GM18951 (cell line): ENCODE data around the gene PLEKHA6.

Experiments used
- POLR2A ChIP-seq: IDR thresholded peaks from 4 replicates; pipeline ENCODE4 v1.6.1; 2011; ENCODE audit warnings: mild to moderate bottlenecking; ENCODE audit not compliant: insufficient read length, insufficient read depth; ENCODE audit errors: extremely low read depth
- in situ Hi-C: fragments of 300-500 bp; cut with MboI; formaldehyde crosslinking; loops from one replicate; pipeline ENCODE4 v1.12.0; 2022; ENCODE audit warnings: low sequenced_read_pairs, mixed read lengths, inconsistent platforms; ENCODE audit not compliant: unreplicated experiment

PLEKHA6 gene, protein sequence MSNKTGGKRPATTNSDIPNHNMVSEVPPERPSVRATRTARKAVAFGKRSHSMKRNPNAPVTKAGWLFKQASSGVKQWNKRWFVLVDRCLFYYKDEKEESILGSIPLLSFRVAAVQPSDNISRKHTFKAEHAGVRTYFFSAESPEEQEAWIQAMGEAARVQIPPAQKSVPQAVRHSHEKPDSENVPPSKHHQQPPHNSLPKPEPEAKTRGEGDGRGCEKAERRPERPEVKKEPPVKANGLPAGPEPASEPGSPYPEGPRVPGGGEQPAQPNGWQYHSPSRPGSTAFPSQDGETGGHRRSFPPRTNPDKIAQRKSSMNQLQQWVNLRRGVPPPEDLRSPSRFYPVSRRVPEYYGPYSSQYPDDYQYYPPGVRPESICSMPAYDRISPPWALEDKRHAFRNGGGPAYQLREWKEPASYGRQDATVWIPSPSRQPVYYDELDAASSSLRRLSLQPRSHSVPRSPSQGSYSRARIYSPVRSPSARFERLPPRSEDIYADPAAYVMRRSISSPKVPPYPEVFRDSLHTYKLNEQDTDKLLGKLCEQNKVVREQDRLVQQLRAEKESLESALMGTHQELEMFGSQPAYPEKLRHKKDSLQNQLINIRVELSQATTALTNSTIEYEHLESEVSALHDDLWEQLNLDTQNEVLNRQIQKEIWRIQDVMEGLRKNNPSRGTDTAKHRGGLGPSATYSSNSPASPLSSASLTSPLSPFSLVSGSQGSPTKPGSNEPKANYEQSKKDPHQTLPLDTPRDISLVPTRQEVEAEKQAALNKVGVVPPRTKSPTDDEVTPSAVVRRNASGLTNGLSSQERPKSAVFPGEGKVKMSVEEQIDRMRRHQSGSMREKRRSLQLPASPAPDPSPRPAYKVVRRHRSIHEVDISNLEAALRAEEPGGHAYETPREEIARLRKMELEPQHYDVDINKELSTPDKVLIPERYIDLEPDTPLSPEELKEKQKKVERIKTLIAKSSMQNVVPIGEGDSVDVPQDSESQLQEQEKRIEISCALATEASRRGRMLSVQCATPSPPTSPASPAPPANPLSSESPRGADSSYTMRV

DNA sequence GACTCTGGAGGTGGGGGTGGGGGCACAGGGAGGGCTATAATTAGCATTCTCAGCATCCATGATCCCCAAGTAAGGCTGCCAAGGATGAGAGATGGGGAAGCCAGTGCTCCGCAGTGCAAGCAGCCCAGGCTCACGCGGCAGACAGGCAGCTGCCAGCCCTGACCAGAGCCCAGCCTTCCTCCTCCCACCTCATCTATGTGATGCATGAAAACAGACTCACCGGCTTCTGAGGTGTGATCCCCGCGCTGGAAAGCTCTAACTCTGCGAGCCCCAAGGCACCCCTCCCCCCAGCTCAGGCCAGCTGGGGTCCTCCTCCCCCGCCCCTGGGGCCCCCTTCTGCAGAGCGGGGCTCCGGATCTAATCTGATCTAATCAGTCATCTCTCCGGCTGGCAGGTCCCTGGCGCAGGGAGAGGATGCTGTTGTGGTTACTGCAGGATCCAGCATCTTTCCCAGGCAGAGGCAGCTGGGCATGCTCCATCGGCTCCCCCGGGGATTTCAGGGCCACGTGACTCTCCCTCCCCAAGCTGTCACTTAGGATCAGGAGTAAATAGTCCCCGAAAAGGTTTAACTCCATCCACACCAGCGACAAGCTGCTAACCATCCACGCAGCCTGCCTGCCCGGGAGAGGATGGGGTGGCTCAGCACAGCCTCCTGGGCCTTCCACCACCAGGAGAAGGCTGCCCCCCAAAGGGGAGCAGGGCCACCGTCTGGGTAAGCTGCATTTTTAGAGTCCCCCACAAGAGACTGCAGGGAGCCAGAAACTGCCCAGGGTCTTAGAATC is at the start of gene PLEKHA6:
Gene PLEKHA6 (minus strand): TSS at position 456 of the 782 bp plus-strand sequence. CDS start 86,202 bp downstream, outside the sequence.
- in situ Hi-C loops: loop anchor here (25.0 kb wide), 1 partner anchor 497 kb away; the partner anchor contains the start of gene SNRPE
- TF ChIP-seq POLR2A: no peak

DNA sequence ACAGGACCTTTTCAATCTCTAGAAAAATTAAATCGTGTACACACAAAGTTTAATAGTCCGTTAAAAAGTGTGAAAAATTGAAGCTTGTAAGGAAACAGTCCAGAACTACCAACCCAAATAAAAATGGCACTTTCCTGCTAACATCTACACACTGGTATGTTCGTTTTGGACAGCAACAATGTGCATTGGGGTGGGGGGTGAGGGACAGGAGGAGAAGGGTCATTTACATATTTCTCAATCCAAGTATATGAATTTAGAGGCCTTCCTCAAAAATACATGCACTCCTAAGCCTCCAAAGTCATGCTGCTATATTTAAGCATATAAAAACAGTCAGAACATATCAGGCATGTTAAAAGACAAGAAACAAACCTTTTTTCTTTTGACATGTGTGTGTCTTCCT is 49.4 kb upstream of the PLEKHA6 start:
- no peak for TF ChIP-seq POLR2A
- in situ Hi-C loops: no loop called here

DNA sequence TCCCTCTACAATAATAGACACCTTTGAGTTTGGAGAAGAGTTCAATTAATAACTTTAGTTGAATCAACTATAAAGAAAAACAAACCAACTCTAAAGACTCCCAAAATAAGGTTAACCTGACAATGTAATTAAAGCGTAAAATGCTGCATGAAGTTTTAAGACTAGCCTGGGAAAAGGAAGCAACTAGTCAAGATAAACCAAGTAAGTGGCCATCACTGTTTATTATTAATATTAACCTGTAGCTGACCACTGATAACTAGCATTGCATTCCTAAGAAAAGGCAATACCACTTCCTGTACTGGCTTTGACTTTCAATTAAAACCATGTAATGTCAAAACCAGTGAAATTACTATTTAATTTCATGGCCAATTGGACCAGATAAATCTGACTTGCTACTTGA is 48.9 kb upstream of the PLEKHA6 start:
- in situ Hi-C loops: no loop called here
- TF ChIP-seq POLR2A: no peak

DNA sequence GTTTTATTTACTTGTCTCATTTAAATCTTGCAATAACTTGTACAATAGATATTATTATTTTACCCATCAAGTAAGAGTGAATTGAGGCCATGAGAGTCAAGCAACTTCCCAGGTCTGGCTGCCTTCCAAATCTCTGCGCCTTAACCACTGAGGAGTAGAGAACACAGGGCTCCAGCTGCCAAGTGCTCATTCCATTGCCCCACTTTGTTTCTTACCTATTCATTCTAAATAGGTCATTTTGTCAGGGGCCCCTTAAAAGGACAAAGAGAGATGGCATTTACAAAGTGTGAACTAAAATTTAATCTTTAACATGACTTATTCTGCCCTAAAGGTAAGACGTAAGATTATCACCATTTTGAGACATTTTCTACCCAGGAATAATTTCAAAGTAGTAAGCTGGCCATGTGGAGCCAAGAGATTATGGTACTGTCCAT is 48.4 kb upstream of the PLEKHA6 start:
- no peak for TF ChIP-seq POLR2A
- in situ Hi-C loops: no loop called here

DNA sequence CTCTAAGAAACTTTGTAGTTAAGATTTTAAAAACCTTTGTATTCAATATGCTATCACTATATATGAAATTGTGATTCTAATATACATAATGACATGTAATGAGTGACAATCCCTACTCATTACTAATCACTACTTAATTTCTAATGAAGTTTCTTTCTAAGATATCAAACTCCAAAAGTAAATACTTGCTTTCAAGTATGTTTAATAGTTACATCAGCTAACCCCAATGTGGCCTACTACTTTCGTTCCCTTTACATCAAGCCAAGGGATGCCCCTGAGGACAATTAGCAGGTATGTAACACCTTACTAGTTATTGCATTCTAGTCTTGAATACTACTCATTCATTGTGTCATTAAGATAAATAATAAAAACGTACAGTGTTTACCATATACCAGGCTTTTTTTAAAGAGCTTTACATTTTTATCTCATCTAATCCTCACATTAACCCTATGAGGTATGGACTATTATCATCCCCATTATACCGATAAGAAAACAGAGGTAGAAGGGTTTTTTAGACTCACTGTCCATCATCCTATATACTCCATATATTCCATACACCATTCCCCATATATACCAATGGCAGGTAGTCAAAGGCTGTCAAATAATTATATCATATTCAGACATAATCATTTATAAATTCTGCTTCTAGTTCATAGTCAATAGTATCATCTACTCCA is 47.7 kb upstream of the PLEKHA6 start:
- in situ Hi-C loops: no loop called here
- no peak for TF ChIP-seq POLR2A

DNA sequence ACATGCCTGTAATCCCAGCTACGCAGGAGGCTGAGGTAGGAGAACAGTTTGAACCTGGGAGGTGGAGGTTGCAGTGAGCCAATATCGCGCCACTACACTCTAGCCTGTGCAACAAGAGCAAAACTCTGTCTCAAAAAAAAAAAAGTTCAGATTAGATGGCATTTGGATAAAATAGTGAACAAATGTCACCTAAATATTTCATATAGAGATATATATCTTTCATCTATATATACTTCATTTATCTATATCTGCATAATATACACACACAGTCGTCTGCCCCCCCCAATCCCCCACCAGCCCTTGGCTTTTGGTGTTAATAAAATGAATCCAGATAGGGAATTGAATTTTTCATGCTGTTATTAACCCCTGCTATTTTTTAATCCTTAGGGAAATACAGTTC is 46.9 kb upstream of the PLEKHA6 start:
- in situ Hi-C loops: no loop called here
- TF ChIP-seq POLR2A: no peak

DNA sequence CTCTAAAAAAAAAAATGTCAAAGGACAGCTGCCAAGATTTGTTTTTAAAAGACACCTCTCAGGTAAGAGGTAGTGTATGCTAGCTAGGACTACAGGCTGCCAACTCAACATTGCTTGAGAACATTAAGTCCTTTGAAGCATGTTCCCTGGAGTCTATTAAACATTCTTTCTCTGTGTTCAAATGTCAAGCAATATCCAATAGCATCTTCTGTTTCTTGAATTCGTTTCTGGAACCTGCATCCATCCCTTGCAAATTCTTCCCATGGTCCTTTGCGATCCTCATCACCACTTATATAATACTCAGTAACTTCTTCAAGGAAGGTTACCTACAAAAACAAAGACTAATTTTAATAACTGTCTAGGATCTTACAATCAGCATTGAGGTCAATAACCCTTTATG is 46.3 kb upstream of the PLEKHA6 start:
- in situ Hi-C loops: no loop called here
- no peak for TF ChIP-seq POLR2A

DNA sequence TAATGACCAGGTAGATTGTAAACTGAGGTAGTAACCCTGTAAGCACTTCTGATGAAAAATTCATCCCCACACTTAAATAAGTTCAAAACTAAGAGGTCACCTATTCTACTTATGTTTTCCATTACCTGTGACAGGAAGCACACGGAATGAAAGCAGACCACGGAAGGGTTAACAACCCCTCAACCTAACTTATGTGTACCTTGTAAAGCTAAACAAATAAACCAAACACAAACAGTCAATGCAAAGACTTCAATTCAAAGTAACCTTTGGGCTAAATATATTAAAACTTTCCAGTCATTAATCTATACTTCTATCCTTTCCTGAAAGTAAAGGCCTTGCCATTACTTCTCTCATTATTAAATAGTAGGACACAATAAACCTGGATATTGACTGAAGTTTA is 44.9 kb upstream of the PLEKHA6 start:
- TF ChIP-seq POLR2A: no peak
- in situ Hi-C loops: no loop called here

DNA sequence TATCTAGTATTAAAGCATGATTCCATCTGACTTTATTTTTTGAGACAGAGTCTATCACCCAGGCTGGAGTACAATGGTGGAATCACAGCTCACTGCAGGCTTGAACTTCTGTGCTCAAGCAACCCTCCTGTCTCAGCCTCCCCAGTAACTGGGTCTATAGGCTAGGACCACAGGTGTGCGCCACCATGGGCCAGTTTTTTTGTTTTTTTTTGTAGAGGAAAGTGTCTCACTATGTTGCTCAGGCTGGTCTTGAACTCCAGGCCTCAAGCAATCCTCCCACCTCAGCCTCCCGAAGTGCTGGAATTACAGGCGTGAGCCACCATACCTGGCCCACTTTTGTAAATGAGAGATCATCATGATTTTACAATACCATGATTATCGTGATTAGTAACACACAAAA is 42.7 kb upstream of the PLEKHA6 start:
- no peak for TF ChIP-seq POLR2A
- in situ Hi-C loops: no loop called here

DNA sequence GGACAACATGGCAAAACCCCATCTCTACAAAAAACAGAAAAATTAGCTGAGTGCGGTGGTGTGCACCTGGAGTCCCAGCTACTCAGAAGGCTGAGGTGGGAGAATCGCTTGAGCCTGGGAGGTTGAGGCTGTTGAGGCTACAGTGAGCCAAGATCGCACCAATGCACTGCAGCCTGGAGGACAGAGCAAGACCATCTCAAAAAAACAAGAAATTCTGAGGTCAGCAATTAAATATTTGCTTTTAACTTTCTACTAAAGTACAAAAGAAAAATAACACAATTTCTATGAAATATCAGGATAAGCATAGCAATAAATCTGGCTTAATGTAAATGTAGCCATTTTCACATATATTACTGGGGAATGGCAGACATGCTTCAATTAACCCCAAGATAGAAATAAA is 42.0 kb upstream of the PLEKHA6 start:
- no peak for TF ChIP-seq POLR2A
- in situ Hi-C loops: no loop called here

DNA sequence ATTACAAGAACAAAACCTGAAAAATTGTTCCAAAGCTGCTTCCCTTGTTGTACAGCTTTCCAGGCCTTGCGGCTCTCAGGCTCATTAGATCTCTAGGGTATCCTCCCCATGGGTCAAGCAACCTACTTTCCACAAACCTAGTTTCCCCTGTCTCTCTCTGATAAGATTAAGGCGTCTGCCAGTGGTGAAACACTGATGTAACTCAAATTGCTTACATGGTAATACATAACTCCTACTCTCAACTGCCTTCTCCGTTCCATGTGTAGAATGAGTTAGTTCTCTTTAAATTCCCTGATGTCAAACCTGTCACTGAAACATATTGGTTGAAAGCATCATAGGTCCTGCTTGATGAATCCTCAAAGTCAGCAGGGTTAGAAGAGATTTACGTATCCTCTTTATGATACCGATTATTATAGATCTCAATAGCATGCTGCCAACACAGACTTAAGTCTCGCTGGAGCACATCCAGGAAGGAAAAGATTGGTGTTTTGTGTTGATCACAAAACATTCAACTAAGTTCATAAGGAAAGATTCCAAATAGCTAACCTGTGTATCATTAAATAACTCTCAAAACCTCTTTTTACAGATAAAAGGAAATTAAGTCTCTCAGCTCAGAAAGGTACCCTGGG is 41.3 kb upstream of the PLEKHA6 start:
- in situ Hi-C loops: no loop called here
- TF ChIP-seq POLR2A: no peak

DNA sequence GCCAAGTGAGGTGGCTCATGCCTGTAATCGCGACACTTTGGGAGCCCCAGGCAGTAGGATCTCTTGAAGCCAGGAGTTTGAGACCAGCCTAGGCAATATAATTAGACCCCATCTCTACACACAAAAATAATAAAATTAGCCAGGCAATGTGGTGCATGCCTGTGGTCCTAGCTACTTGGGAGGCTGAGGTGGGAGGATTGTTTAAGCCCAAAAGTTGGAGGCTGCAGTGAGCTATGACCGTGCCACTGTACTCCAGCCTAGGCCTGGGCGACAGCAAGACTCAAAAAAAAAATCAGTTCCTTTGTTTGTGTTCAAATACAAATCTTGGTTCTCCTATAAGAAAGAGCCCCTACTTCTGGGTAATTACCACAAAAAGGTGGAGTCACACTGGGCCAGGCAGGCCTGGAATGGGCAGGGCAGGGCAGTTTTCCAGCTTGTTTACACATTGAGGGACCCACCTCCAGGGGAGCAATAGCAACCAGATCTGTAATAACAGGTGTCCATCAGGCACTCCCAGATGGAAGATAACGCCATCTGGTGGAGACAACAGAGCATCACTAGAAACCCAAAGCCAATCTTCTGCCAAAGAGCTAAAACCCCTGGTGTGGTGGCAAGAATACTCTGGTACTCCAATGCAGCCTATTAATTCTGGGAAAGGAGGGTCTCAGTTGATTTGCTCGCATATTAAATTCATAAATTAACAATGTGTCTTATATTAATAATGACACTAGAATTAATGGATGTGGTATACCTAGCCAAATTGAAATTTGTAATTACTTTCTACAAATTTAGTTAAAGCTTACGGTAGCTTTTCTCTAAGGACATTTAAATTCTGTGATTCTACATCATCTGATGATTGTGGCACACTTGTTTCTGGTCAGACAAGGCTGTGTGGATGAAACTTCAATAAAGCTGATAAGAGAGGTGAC is 38.7 kb upstream of the PLEKHA6 start:
- no peak for TF ChIP-seq POLR2A
- in situ Hi-C loops: no loop called here
